GM18526 (cell line): Measurements from ENCODE around the gene CLN3.
A peak's percentile ranks its signal among the peaks of the same experiment; 100 is the strongest.

ENCODE experiments used
- POLR2A ChIP-seq: IDR thresholded peaks from 3 replicates; pipeline ENCODE4 v1.6.1; 2011; ENCODE audit not compliant: insufficient read length; ENCODE audit errors: extremely low read depth

Gene CLN3

DNA sequence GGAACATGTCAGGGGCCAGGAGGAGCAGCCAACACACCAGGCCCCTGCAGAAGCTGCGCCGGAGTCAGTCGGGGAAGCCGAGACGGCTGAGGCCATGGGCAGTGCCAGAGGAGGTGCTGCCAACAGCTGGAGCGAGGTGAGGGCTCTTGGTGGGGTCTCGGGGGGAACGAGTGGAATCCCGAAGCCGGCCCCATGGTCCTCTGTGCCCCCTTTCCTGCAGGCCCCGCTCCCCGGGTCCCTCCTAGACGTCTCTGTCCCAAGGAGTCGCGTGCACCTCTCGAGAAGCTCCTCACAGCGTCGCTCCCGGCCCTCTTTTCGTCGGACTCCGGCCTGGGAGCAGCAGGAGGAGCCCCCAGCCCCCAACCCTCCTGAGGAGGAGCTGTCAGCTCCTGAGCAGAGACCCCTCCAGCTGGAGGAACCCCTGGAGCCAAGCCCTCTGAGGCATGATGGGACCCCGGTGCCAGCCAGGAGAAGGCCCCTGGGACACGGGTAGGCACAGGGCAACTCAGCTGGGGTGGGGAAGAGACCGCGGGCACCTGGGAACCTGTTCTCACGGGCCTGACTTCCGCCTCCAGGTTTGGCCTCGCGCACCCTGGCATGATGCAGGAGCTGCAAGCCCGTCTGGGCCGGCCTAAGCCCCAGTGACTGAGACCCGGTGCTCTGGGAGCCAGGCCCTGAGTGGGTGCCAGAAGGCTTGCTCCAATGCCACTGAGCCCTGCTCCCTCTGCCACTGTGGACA is 6.2 kb upstream of the CLN3 start:
- TF ChIP-seq POLR2A, result no peak

- TF ChIP-seq POLR2A, result no peak
Observed at GRCh38 chr16:28497386-28497785, 5.5 kb upstream of the CLN3 start.

DNA sequence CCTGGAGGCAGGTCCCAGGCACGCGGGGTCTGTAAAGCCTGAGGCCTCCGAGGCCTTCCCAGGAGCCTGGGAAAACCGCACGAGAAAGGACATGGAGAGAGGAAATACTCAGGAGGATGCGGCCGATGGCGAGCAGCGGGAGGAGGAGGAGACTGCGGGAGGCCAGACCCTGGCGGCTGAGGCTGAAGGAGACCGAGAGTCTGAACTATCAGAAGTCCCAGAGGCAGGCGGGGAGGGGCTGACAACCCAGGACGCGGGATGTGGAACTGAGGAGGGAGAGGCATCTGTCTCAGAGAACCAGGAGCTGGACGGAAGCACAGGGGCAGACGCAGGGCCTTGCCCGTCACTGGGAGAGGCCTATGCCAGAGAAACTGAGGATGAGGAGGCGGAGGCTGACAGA is 5.0 kb upstream of the CLN3 start:
- no peak for TF ChIP-seq POLR2A

DNA sequence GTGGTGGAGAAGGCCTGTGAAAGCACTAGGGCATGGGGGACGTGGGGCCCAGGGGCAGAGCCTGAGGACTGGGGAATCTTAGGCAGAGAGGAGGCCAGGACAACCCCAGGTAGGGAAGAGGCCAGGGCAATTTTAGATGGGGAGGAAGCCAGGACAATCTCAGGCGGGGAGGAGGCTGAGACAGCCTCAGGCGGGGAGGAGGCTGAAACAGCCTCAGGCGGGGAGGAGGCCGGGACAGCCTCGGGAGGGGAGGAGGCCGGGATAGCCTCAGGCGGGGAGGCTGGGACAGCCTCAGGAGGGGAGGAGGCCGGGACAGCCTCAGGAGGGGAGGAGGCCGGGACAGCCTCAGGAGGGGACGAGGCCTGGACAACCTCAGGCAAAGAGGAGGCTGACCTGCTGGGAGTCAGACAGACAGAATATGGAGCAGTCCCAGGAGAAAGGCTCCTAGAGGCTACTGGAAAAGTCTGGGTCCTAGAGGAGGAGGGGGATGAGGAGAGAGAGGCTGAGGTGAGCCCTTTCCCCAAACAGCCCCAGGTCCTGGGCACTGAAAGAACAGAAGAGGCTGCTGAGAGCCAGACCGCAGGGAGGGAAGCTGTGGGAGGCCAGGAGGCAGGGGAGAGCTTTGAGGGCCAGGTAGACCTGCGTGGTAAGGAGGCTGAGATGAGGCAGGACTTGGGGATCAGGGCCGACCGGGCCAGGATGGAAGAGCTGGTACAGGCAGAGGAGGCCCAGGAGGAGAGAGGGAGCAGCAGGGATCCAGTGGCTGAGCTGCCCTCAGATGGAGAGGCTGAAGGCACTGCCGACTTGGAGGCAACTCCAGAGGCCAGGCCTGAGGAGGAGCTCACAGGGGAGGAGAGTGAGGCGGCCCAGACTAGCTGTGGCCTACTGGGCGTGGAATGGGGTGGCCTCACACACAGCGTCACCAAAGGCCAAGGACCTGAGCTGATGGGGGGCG is 4.2 kb upstream of the CLN3 start:
- TF ChIP-seq POLR2A, result no peak

GRCh38 chr16:28495098-28495793 is 3.4 kb upstream of the CLN3 start:
- no peak for TF ChIP-seq POLR2A

DNA sequence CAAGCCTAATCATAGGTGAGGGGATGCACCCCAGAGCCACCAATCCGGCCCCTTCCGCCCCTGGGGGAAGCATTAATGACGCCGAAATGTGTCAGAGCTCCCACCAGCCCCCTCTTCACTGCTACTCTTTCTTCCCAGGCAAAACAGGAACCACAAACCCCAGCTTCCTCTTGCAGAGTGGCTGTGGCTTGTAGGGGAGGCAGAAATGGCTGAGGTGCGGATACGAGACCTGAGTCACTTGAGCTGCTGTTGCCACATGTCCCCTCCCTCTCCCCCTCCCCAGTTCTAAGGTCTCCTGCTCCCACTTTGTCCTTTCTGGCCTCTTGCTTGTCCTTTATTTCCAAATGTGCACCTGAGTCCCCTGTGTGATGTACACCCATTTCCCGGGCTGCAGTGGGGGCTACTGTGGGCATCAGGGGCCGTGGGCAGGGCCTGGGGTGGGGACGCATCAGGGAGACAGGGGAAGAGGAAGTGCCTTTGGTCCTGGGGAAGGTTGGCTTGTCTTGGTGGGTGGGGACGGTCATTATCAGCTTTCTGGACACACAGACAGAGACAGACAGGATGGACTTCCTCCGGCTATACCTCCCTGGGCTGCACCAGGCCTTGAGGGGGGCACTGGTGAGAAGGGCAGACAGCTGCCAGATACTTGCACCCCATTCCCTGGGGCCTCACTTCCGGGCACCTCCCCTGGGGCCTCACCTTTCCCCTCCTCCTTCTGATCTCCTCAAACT is 2.4 kb upstream of the CLN3 start, which contains the start of gene APOBR:
Gene APOBR, plus strand, starts transcription at position 523 of the 731 bp plus-strand sequence. Its CDS starts 39 bp downstream, at position 562.
- peak; percentile 57 for TF ChIP-seq POLR2A

DNA sequence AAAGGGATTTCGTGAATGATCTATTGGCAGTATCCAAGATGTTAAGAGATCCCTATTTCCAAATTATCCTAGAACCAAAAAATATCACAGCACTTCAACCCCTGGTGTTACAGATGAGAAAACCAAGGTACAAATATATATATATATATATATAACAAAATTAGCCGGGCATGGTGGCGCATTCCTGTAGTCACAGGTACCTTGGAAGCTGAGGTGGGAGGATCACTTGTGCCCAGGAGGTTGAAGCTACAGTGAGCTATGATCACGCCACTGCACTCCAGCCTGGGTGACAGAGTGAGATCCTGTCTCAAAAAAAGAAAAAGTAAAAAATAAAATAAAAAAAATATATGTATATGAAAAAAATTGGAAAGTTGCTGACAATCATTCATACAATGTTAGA is 637 bp upstream of the CLN3 start:
- no peak for TF ChIP-seq POLR2A

DNA sequence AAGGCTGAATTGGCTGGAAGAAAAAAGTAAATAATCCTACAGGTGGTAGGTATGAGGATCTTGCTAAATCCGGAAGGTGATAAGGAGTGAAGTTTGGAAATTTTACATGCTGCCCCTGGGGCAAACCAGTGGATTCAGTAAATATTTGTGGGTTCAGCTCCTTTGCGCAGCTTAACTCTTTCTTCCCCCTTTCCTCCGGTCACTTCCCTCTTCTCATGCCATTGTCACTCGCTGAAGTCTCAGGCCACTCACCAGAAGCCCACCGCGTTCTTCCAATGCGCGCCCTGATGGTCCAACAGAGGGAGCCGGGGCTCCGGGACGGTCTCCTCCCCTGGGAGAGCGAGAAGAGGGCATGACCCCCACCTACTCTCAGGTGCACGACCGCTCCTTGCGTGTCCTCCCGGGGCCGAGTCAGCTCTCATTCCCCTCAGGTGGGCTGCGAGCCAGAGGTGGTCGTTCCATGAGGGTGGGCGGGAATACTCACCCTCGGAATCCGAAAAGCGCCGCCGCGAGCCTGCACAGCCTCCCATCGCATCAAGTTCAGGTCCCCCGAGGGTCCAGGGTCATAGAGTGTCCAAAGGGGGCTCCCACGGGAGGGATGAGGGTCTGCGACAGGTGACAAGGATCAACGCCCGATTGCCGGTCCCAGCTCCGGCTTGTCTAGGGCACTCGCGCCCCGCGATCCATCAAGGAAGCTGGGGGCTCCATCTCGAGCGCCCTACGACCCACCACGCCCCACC is 474 bp downstream of the CLN3 start:
- TF ChIP-seq POLR2A, result no peak

GRCh38 chr16:28486266-28486665 is 5.6 kb downstream of the CLN3 start:
- TF ChIP-seq POLR2A, result no peak

GRCh38 chr16:28482026-28482425 is 9.8 kb downstream of the CLN3 start:
- no peak for TF ChIP-seq POLR2A

GRCh38 chr16:28478506-28479180 is 13.2 kb downstream of the CLN3 start:
- no peak for TF ChIP-seq POLR2A

- TF ChIP-seq POLR2A, result no peak
Observed at GRCh38 chr16:28477311-28477920, 14.5 kb downstream of the CLN3 start.

DNA sequence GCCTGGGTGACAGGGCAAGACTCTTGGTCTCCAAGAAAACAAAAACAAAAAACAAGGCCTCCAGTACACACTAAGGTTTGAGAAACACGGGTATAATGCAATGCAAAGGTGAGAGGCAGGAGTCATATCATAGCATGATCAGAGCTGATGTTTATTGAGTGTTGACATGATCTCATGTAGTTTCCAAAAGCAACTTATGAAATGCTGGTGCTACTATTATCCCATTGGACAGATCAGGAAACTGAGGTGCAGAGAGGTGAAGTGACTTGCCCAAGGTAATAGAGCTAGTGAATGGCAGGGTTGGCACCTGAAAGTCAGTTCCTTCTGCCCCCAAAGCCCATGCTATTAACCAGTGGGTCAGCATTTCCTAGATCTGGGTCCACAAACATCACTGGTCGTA is 16.7 kb downstream of the CLN3 start:
- no peak for TF ChIP-seq POLR2A
